Common myeloid progenitor, CD34-positive (primary cell): ENCODE results near the gene TCAP.
A peak's percentile ranks its signal among the peaks of the same experiment; 100 is the strongest.

Source experiments
- CTCF ChIA-PET: fragments of 350-600 bp; sonication (Branson Sonifier 250); formaldehyde crosslinking; loops from one replicate; lab custom pipeline; 2021; ENCODE audit warnings: antibody characterized with exemption; lab: Charles Lee
- POLR2A ChIA-PET: fragments of 350-600 bp; sonication (Branson Sonifier 250); formaldehyde crosslinking; loops from one replicate; lab custom pipeline; 2021; ENCODE audit warnings: antibody characterized with exemption; lab: Charles Lee
- DNase-seq, 3 donors: peaks; one replicate each; pipeline versions ENCODE4 v3.0.0 to v3.0.0-alpha.2; 2013
- H3K27ac ChIP-seq, 2 experiments: 1 replicate in 1 of 2; 2 replicates in 1 of 2; pipeline ENCODE4 v1.7.0; 2013; ENCODE audit warnings: inconsistent platforms in 2 of 2, low read length in 2 of 2, mild to moderate bottlenecking in 2 of 2, low read depth in 1 of 2, moderate library complexity in 1 of 2; ENCODE audit not compliant: severe bottlenecking in 2 of 2, insufficient read depth in 1 of 2, poor library complexity in 1 of 2
- H3K27me3 ChIP-seq, 5 experiments: replicated peaks in 2 of 5; 1 replicate in 3 of 5; 2 replicates in 2 of 5; pipeline versions ENCODE4 v1.6.1 to v1.7.0; 2013; ENCODE audit warnings: low read length in 4 of 5, mild to moderate bottlenecking in 2 of 5, moderate library complexity in 2 of 5, inconsistent platforms in 1 of 5; ENCODE audit not compliant: insufficient read depth in 5 of 5, control insufficient read depth in 4 of 5
- H3K36me3 ChIP-seq, 4 experiments: 1 replicate in 2 of 4; 2 replicates in 2 of 4; pipeline versions ENCODE4 v1.6.1 to v1.7.0; 2013; ENCODE audit warnings: low read length in 3 of 4, control low read depth in 1 of 4, mild to moderate bottlenecking in 1 of 4; ENCODE audit not compliant: control insufficient read depth in 4 of 4, insufficient read depth in 4 of 4
- H3K4me1 ChIP-seq, 4 experiments: 1 replicate in 3 of 4; 2 replicates in 1 of 4; pipeline versions ENCODE4 v1.6.1 to v1.7.1; 2013; ENCODE audit warnings: low read length in 3 of 4, mild to moderate bottlenecking in 3 of 4, control low read depth in 1 of 4, inconsistent platforms in 1 of 4, moderate library complexity in 1 of 4; ENCODE audit not compliant: control insufficient read depth in 4 of 4, insufficient read depth in 4 of 4; ENCODE audit errors: control extremely low read depth in 1 of 4
- H3K4me3 ChIP-seq, 7 experiments: 1 replicate in 4 of 7; 2 replicates in 3 of 7; pipeline versions ENCODE4 v1.5.1 to v1.7.0; 2013; ENCODE audit warnings: mild to moderate bottlenecking in 7 of 7, low read length in 6 of 7, moderate library complexity in 6 of 7, inconsistent platforms in 2 of 7, low read depth in 2 of 7, control low read depth in 1 of 7; ENCODE audit not compliant: insufficient read depth in 4 of 7, control insufficient read depth in 1 of 7; ENCODE audit errors: extremely low read depth in 1 of 7
- H3K9me3 ChIP-seq, 5 experiments: 1 replicate in 4 of 5; 2 replicates in 1 of 5; pipeline versions ENCODE4 v1.6.1 to v1.7.1; 2013; ENCODE audit warnings: low read length in 4 of 5, mild to moderate bottlenecking in 2 of 5, inconsistent platforms in 1 of 5, low read depth in 1 of 5, moderate library complexity in 1 of 5; ENCODE audit not compliant: control insufficient read depth in 4 of 5, insufficient read depth in 2 of 5; ENCODE audit errors: control extremely low read depth in 1 of 5
- WGBS: methylation state at CpG from one replicate; pipeline ENCODE4 v1.1.5; 2013; ENCODE audit not compliant: insufficient coverage; 5-methylcytosine and 5-hydroxymethylcytosine counted together

Gene TCAP

DNA sequence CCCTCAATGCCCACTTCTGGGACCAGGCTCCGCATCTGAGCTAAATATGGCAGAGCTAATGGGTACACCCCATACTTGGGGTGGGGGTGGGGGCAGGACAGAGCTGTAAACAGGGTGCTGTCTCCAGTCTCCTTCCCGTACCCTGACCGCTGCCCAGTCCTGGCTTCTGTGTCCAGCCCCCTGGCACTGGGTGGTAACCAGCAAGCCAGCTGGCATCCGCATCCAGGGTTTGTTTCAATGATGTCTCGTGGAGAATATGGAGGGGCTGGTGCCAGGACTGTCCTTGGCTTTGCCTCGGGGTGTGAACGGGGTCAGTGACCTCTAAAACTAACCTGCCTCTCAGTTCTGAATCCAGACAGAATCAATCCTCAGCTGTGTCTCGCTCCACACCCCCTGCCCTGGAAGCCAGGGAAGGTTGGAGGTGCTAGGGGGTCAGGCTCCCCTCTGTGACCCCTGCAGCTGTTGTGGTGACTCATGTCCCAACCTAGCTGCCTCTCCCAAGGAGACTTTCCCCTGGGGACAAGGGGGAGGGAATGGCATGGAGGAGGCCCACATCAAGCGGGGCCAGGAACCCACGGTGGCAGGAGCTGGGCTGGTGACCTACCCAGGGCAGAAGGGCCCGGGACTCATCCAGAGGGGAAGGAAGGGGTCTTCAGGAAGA, 1.6 kb downstream of the TCAP start:
- H3K27ac ChIP-seq: peak overlapping the region in 1 of 2 experiments; percentile 43
- WGBS: 81% methylated on average over 9 of the region's 11 CpGs
- no peak overlapping the region for H3K4me3 ChIP-seq
- peaks cover 0 to 30% (median 11%) of the 10 kb centered on the region in 5 experiments for H3K27me3 ChIP-seq
- peak in 1 of 3 donors; percentile 22 for DNase-seq
- POLR2A ChIA-PET: no interaction called here
- CTCF ChIA-PET: interaction anchor here (0.6 to 22.5 kb wide), 8 partner anchors 11 to 63 kb away, joined by 3 to 445 read pairs (median 6); partner anchors contain the start of genes MIEN1 and PPP1R1B
- H3K9me3 ChIP-seq: no peaks in the 10 kb centered on the region
- H3K36me3 ChIP-seq: peaks cover 0 to 13% (median 6%) of the 10 kb centered on the region in 4 experiments
- peaks cover 0 to 66% (median 36%) of the 10 kb centered on the region in 4 experiments for H3K4me1 ChIP-seq

DNA sequence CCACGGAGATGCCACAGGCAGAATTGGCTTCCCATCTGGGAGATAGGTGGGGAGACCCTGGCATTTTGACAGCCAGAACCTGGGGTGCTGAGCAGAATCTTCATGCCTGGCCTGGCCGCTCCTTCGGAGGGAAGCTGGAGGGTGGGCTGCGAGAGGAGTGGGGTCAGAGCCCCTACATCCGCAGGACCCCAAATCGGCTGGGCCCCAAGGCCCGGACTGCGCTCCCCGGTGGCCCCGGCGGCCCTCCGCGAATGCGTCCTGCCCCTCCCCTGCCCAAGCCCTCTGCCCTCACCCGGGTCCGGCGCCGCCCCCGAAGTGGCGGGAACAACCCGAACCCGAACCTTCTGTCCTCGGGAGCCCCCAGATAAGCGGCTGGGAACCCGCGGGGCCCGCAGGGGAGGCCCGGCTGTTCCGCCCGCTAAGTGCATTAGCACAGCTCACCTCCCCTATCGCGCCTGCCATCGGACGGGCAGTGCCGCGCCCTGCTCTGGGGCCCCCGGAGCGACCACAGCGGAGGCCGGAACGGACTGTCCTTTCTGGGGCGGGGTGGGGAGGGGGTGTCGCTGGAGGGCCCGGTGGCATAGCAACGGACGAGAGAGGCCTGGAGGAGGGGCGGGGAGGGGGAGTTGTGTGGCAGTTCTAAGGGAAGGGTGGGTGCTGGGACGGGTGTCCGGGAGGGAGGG, 2.3 kb downstream of the TCAP start:
- ChIA-PET POLR2A (no interaction called here), CTCF (interaction anchor here (2.4 to 22.5 kb wide), 4 partner anchors 10 to 42 kb away, joined by 23 to 445 read pairs (median 91); partner anchors contain the start of gene PPP1R1B)
- peak overlapping the region in 4 of 7 experiments; percentile 17 to 63 (median 41) for H3K4me3 ChIP-seq
- H3K4me1 ChIP-seq: peaks cover 0 to 66% (median 36%) of the 10 kb centered on the region in 4 experiments
- peak in 1 of 3 donors; percentile 52 for DNase-seq
- peak overlapping the region in 1 of 2 experiments; percentile 43 for H3K27ac ChIP-seq
- H3K36me3 ChIP-seq: peaks cover 0 to 7% (median 3%) of the 10 kb centered on the region in 4 experiments
- peaks cover 0 to 31% (median 11%) of the 10 kb centered on the region in 5 experiments for H3K27me3 ChIP-seq
- WGBS: 5% methylated on average over 33 of the region's 49 CpGs
- no peaks in the 10 kb centered on the region for H3K9me3 ChIP-seq

DNA sequence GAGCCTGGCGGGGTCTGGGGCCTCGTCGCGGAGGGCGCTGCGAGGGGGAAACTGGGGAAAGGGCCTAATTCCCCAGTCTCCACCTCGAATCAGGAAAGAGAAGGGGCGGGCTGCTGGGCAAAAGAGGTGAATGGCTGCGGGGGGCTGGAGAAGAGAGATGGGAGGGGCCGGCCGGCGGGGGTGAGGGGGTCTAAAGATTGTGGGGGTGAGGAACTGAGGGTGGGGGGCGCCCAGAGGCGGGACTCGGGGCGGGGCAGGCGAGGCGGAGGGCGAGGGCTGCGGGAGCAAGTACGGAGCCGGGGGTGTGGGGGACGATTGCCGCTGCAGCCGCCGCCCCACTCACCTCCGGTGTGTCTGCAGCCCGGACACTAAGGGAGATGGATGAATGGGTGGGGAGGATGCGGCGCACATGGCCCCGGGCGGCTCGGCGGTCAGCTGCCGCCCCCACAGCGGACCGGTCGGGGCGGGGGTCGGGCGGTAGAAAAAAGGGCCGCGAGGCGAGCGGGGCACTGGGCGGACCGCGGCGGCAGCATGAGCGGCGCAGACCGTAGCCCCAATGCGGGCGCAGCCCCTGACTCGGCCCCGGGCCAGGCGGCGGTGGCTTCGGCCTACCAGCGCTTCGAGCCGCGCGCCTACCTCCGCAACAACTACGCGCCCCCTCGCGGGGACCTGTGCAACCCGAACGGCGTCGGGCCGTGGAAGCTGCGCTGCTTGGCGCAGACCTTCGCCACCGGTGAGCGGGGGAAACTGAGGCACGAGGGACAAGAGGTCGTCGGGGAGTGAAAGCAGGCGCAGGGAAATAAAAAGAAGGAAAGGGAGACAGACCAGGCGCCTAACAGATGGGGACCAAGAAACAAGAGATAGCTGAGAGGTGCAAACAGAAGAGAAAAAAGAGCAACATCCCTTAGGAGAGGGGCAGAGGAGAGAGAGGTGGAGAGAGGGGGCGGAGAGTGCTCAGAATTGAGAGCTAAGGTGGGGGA, 3.1 kb downstream of the TCAP start, which contains the start of gene PNMT:
Gene PNMT, plus strand, starts transcription at position 509 of the 980 bp plus-strand sequence. Its CDS starts 23 bp downstream, at position 532.
- peak; percentile 68 to 80 (median 75) for DNase-seq
- 2% methylated on average over 67 of the region's 85 CpGs for WGBS
- Histone ChIP-seq H3K4me3 (peak within 1 kb of the TSS in 5 of 7 experiments; percentile 17 to 63 (median 41)), H3K4me1 (peaks cover 0 to 57% (median 32%) of the 10 kb centered on the region in 4 experiments), H3K27me3 (peaks cover 0 to 31% (median 11%) of the 10 kb centered on the region in 5 experiments), H3K27ac (peak within 1 kb of the TSS in 1 of 2 experiments; percentile 43), H3K36me3 (no peaks in the 10 kb centered on the region), H3K9me3 (no peaks in the 10 kb centered on the region)
- ChIA-PET CTCF (interaction anchor here (1.0 to 22.5 kb wide), 9 partner anchors 7 to 62 kb away, joined by 4 to 445 read pairs (median 20); partner anchors contain the start of genes MIEN1, PPP1R1B and STARD3), POLR2A (interaction anchor here (1.0 kb wide), 1 partner anchor 11 kb away, joined by 3 read pairs; no protein-coding TSS in a partner anchor)

DNA sequence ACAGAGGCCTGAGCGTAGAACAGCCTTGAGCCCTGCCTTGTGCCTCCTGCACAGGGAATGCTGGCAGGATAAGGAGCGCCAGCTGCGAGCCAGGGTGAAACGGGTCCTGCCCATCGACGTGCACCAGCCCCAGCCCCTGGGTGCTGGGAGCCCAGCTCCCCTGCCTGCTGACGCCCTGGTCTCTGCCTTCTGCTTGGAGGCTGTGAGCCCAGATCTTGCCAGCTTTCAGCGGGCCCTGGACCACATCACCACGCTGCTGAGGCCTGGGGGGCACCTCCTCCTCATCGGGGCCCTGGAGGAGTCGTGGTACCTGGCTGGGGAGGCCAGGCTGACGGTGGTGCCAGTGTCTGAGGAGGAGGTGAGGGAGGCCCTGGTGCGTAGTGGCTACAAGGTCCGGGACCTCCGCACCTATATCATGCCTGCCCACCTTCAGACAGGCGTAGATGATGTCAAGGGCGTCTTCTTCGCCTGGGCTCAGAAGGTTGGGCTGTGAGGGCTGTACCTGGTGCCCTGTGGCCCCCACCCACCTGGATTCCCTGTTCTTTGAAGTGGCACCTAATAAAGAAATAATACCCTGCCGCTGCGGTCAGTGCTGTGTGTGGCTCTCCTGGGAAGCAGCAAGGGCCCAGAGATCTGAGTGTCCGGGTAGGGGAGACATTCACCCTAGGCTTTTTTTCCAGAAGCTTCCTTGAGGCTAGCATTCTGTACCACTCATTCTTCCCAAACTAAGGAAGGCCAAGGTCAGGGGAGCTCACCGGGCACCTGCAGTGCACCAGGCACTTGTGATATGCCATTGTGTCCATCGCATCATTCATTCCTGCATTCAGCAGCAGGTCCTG, 5.0 kb downstream of the TCAP start:
- Histone ChIP-seq H3K27ac (no peak overlapping the region), H3K4me1 (peaks cover 0 to 43% (median 25%) of the 10 kb centered on the region in 4 experiments), H3K36me3 (no peaks in the 10 kb centered on the region), H3K27me3 (peaks cover 0 to 31% (median 11%) of the 10 kb centered on the region in 5 experiments), H3K4me3 (no peak overlapping the region), H3K9me3 (no peaks in the 10 kb centered on the region)
- POLR2A ChIA-PET: no interaction called here
- 96% methylated on average over 19 of the region's 23 CpGs for WGBS
- no peak for DNase-seq
- CTCF ChIA-PET: interaction anchor here (0.7 to 22.5 kb wide), 14 partner anchors 9 to 175 kb away, joined by 3 to 445 read pairs (median 6); partner anchors contain the start of genes MIEN1, PGAP3 and PPP1R1B

- no peak overlapping the region for H3K4me3 ChIP-seq
- H3K27me3 ChIP-seq: peaks cover 0 to 31% (median 11%) of the 10 kb centered on the region in 5 experiments
- POLR2A ChIA-PET: no interaction called here
- CTCF ChIA-PET: interaction anchor here (0.8 to 22.5 kb wide), 13 partner anchors 9 to 175 kb away, joined by 3 to 445 read pairs (median 6); partner anchors contain the start of genes MIEN1, PGAP3 and PPP1R1B
- H3K9me3 ChIP-seq: no peaks in the 10 kb centered on the region
- WGBS: 95% methylated on average over 3 of the region's 4 CpGs
- no peak overlapping the region for H3K27ac ChIP-seq
- H3K4me1 ChIP-seq: peaks cover 0 to 39% (median 26%) of the 10 kb centered on the region in 4 experiments
- H3K36me3 ChIP-seq: no peaks in the 10 kb centered on the region
- no peak for DNase-seq
Observed at GRCh38 chr17:39670746-39671145, 5.6 kb downstream of the TCAP start.
